Skeletal muscle cell (primary cell): ENCODE measurements around the gene PTCRA.

Experiments
- DNase-seq: peaks from one replicate; pipeline ENCODE4 v3.0.0-alpha.2; 2010; ENCODE audit warnings: low read depth
- H3K4me3 ChIP-seq: 2 replicates; pipeline ENCODE4 v1.5.1; 2011; ENCODE audit warnings: low read depth, mild to moderate bottlenecking, control low read depth, low read length, moderate library complexity

The PTCRA gene

GRCh38 chr6:42968126-42968701 lies 52.4 kb downstream of the PTCRA start:
- DNase-seq = no peak
- no peak overlapping the region for H3K4me3 ChIP-seq

GRCh38 chr6:42968783-42969182 lies 52.9 kb downstream of the PTCRA start:
- no peak overlapping the region for H3K4me3 ChIP-seq

GRCh38 chr6:42969431-42969830 lies 53.6 kb downstream of the PTCRA start:
- H3K4me3 ChIP-seq = no peak overlapping the region
- no peak for DNase-seq

More at GRCh38 chr6:42968783-42969182, 52.9 kb downstream of the PTCRA start:
- DNase-seq = no peak

GRCh38 chr6:42969934-42970333 lies 54.1 kb downstream of the PTCRA start:
- no peak for DNase-seq
- H3K4me3 ChIP-seq = no peak overlapping the region

GRCh38 chr6:42970871-42971612 lies 55.2 kb downstream of the PTCRA start:
- no peak overlapping the region for H3K4me3 ChIP-seq
- no peak for DNase-seq

- H3K4me3 ChIP-seq = no peak overlapping the region
- no peak for DNase-seq
These were observed 56.0 kb downstream of the PTCRA start for GRCh38 chr6:42971746-42972327.

GRCh38 chr6:42973926-42974325 lies 58.1 kb downstream of the PTCRA start:
- DNase-seq = no peak
- no peak overlapping the region for H3K4me3 ChIP-seq

GRCh38 chr6:42974919-42975505 lies 59.2 kb downstream of the PTCRA start:
- DNase-seq = no peak

More at GRCh38 chr6:42974919-42975505, 59.2 kb downstream of the PTCRA start:
- H3K4me3 ChIP-seq = no peak overlapping the region
